GM06990 (cell line): ENCODE measurements around the gene SASH1.

Experiments
- DNase-seq: peaks from one replicate; pipeline ENCODE4 v3.0.0-alpha.2; 2011; ENCODE audit not compliant: insufficient read length; ENCODE audit errors: extremely low read depth
- H3K27me3 ChIP-seq: replicated peaks from 2 replicates; pipeline ENCODE4 v1.6.0; 2011; ENCODE audit warnings: low read length; ENCODE audit not compliant: control insufficient read depth, insufficient read depth
- H3K36me3 ChIP-seq: 2 replicates; pipeline ENCODE4 v1.5.1; 2011; ENCODE audit warnings: low read length; ENCODE audit not compliant: control insufficient read depth, insufficient read depth
- H3K4me3 ChIP-seq: replicated peaks from 2 replicates; pipeline ENCODE4 v1.5.1; 2011; ENCODE audit warnings: low read depth, mild to moderate bottlenecking, control low read depth, low read length
- TF ChIP-seq, protein P1 (sequence below): IDR thresholded peaks from 2 replicates; pipeline ENCODE4 v1.5.1; 2011; ENCODE audit warnings: low read length, control low read depth, mild to moderate bottlenecking, inconsistent platforms; ENCODE audit not compliant: insufficient read depth, poor library complexity, severe bottlenecking

SASH1 gene

GRCh38 chr6:148502083-148502772 lies 159.6 kb downstream of the SASH1 start:
- TF ChIP-seq, protein P1, sequence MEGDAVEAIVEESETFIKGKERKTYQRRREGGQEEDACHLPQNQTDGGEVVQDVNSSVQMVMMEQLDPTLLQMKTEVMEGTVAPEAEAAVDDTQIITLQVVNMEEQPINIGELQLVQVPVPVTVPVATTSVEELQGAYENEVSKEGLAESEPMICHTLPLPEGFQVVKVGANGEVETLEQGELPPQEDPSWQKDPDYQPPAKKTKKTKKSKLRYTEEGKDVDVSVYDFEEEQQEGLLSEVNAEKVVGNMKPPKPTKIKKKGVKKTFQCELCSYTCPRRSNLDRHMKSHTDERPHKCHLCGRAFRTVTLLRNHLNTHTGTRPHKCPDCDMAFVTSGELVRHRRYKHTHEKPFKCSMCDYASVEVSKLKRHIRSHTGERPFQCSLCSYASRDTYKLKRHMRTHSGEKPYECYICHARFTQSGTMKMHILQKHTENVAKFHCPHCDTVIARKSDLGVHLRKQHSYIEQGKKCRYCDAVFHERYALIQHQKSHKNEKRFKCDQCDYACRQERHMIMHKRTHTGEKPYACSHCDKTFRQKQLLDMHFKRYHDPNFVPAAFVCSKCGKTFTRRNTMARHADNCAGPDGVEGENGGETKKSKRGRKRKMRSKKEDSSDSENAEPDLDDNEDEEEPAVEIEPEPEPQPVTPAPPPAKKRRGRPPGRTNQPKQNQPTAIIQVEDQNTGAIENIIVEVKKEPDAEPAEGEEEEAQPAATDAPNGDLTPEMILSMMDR, result no peak
- Histone ChIP-seq H3K36me3 (no peaks in the 10 kb centered on the region), H3K4me3 (no peak overlapping the region), H3K27me3 (peaks cover 2% of the 10 kb centered on the region; the same call in 1 of the 2 replicates)
- no peak for DNase-seq

GRCh38 chr6:148502773-148503135 lies 160.1 kb downstream of the SASH1 start:
- no peaks in the 10 kb centered on the region for H3K36me3 ChIP-seq
- H3K27me3 ChIP-seq, result peaks cover 2% of the 10 kb centered on the region; the same call in 1 of the 2 replicates
- DNase-seq, result no peak
- TF ChIP-seq, protein P1, result no peak
- no peak overlapping the region for H3K4me3 ChIP-seq

DNA sequence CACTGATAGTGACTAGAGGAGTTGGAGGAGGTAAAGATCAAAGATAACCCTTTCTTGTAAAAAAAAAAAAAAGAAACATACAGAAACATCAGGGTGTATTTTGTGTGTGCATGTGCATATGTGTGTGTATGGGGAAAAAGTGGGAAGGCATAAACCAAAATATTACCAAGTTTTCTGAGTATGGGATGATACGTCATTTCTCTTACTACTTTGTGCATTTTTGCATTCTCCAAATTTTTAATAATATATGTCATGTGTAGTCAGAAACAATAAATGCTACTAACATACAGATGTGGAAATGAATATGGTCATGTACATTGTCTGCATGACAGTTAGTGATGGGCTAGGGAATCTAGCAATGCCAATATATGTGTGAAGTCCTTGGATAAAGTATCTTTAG lies 161.1 kb downstream of the SASH1 start:
- Histone ChIP-seq H3K4me3 (no peak overlapping the region), H3K36me3 (no peaks in the 10 kb centered on the region), H3K27me3 (peaks cover 2% of the 10 kb centered on the region; the same call in 1 of the 2 replicates)
- no peak for DNase-seq
- TF ChIP-seq, protein P1, result no peak

DNA sequence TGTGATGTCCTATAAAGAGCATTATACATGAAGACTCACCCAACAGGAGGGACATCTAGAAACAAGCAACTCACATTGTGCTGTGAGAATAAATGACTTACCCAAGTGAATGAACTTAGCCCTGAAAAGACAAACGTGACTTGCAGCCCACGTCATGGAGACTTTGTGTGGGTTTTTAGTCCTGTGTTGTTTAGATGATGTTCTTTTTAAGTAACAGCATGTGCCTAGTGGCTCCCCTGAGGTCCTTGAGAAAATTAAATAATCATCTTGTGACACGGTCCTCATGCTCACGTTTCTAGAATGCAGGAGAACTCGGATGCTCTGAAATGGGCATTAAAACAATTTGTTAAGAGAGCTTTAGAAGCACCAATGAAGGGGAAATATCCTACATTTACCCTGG lies 165.1 kb downstream of the SASH1 start:
- DNase-seq, result no peak
- TF ChIP-seq, protein P1, result no peak
- no peaks in the 10 kb centered on the region for H3K36me3 ChIP-seq
- no peak overlapping the region for H3K4me3 ChIP-seq
- H3K27me3 ChIP-seq, result peaks cover 2% of the 10 kb centered on the region

DNA sequence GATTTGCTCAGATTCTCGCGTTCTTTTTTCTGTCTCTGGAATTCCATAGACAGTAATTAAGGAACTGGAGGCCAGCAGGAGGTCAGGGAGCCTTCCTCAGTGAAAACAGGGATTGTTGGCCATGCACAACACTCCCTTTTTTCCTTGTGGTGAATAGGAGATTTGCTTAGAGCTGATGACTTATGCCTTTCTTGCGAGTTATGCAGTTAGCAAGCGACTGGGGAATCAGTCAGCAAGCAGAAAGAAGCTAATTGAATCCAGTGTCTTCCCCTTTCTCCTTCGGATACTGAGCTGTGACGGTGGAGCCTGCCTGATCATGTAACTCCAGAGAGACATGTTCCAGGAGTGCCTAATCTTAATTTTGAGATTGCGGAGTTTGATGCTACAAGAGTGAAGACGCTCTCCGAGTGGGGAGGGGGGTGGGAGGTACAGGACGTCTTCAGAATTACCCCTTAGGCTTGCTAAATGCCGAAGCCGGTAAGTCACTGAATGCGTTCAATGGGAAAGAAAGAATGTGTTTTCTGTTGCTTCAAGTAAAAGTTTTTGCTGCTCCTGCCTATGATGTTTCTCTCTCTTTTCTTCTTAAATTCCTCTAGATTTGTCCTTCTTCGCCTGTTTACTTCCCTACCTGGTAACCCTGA lies 165.9 kb downstream of the SASH1 start:
- DNase-seq, result no peak
- Histone ChIP-seq H3K36me3 (no peaks in the 10 kb centered on the region), H3K27me3 (peaks cover 2% of the 10 kb centered on the region), H3K4me3 (no peak overlapping the region)
- TF ChIP-seq, protein P1, result no peak
